IMR-90 (cell line): ENCODE measurements around the gene ANKRD52. TPM values are rescaled to one million over a fixed set of nuclear protein-coding genes. Genes with fewer than 3 reads are reported as not detected.

Experiments
- ATAC-seq: fragments of 200-7000 bp; cut with Tn5 transposase; 2 replicates; pipeline ENCODE4 v1.9.1; 2020; ENCODE audit warnings: low read depth, mild to moderate bottlenecking, moderate library complexity
- BruUV-seq: library from RNA; stranded (reverse); fragments of 400-500 nt; replicated peaks from 2 replicates; lab custom pipeline; 2021; lab: Mats Ljungman, UMichigan
- CTCF ChIA-PET: fragments of 300-600 bp; formaldehyde crosslinking; extraction: SDS; loops from one replicate; lab custom pipeline; 2021; ENCODE audit warnings: antibody characterized with exemption; lab: Yijun Ruan, JAX
- POLR2A ChIA-PET: fragments of 300-600 bp; sonication (Branson Sonifier 250); formaldehyde crosslinking; loops from one replicate; lab custom pipeline; 2022; ENCODE audit warnings: antibody characterized with exemption; ENCODE audit not compliant: unreplicated experiment; lab: Charles Lee
- DNase-seq: peaks from one replicate; pipeline ENCODE4 v3.0.0; 2013
- H2AFZ ChIP-seq: replicated peaks from 2 replicates; pipeline ENCODE3; 2013; ENCODE audit warnings: low read length, mild to moderate bottlenecking; ENCODE audit not compliant: poor library complexity
- H2AK5ac ChIP-seq: 2 replicates; pipeline ENCODE4 v1.6.1; 2013; ENCODE audit warnings: low read depth, low read length, inconsistent platforms
- H2AK9ac ChIP-seq: replicated peaks from 2 replicates; pipeline ENCODE3; 2013; ENCODE audit warnings: mild to moderate bottlenecking, low read depth, low read length, moderate library complexity; ENCODE audit not compliant: poor library complexity
- H2BK120ac ChIP-seq: 2 replicates; pipeline ENCODE4 v1.6.1; 2013; ENCODE audit warnings: low read depth, low read length, inconsistent platforms
- H2BK15ac ChIP-seq: 3 replicates; pipeline ENCODE4 v1.6.1; 2013; ENCODE audit warnings: low read depth, low read length, inconsistent platforms
- H2BK20ac ChIP-seq: 2 replicates; pipeline ENCODE4 v1.6.1; 2013; ENCODE audit warnings: low read depth, mild to moderate bottlenecking, inconsistent platforms, low read length, moderate library complexity
- H2BK5ac ChIP-seq: 2 replicates; pipeline ENCODE4 v1.6.1; 2013; ENCODE audit warnings: mild to moderate bottlenecking, low read depth, low read length, inconsistent platforms; ENCODE audit not compliant: poor library complexity, severe bottlenecking
- H3K14ac ChIP-seq: replicated peaks from 2 replicates; pipeline ENCODE4 v1.6.1; 2013; ENCODE audit warnings: low read depth, low read length, inconsistent platforms
- H3K18ac ChIP-seq: 2 replicates; pipeline ENCODE4 v1.6.1; 2013; ENCODE audit warnings: low read depth, low read length, control low read depth
- H3K23ac ChIP-seq: 2 replicates; pipeline ENCODE4 v1.6.1; 2013; ENCODE audit warnings: low read depth, low read length, inconsistent platforms
- H3K27ac ChIP-seq: 2 replicates; pipeline ENCODE4 v1.5.1; 2013; ENCODE audit warnings: mild to moderate bottlenecking, control low read depth, low read length; ENCODE audit not compliant: insufficient read depth
- H3K27me3 ChIP-seq: 2 replicates; pipeline ENCODE4 v1.6.1; 2013; ENCODE audit warnings: low read length; ENCODE audit not compliant: control insufficient read depth, insufficient read depth
- H3K36me3 ChIP-seq: 2 replicates; pipeline ENCODE4 v1.6.1; 2013; ENCODE audit warnings: low read length, mixed read lengths; ENCODE audit not compliant: control insufficient read depth, insufficient read depth
- H3K4ac ChIP-seq: 2 replicates; pipeline ENCODE4 v1.6.1; 2013; ENCODE audit warnings: low read depth, low read length, inconsistent platforms
- H3K4me1 ChIP-seq: 2 replicates; pipeline ENCODE4 v1.6.1; 2013; ENCODE audit warnings: low read length, mixed read lengths; ENCODE audit not compliant: control insufficient read depth, insufficient read depth
- H3K4me2 ChIP-seq: 2 replicates; pipeline ENCODE4 v1.6.1; 2013; ENCODE audit warnings: low read depth, mild to moderate bottlenecking, control low read depth, low read length, moderate library complexity
- H3K4me3 ChIP-seq: 2 replicates; pipeline ENCODE4 v1.5.1; 2013; ENCODE audit warnings: low read depth, mild to moderate bottlenecking, control low read depth, low read length, moderate library complexity; ENCODE audit not compliant: insufficient read depth
- H3K56ac ChIP-seq: 2 replicates; pipeline ENCODE4 v1.6.1; 2013; ENCODE audit warnings: low read length, inconsistent platforms; ENCODE audit not compliant: insufficient read depth; ENCODE audit errors: extremely low read depth
- H3K79me1 ChIP-seq, 2 experiments: 2 replicates each; pipeline ENCODE4 v1.6.1; 2013; ENCODE audit warnings: low read length in 2 of 2, inconsistent platforms in 1 of 2, low read depth in 1 of 2
- H3K9ac ChIP-seq: 2 replicates; pipeline ENCODE4 v1.6.1; 2013; ENCODE audit warnings: low read depth, low read length, control low read depth
- H3K9me1 ChIP-seq: 2 replicates; pipeline ENCODE4 v1.6.1; 2013; ENCODE audit warnings: low read length, inconsistent platforms; ENCODE audit not compliant: insufficient read depth
- H3K9me3 ChIP-seq: 2 replicates; pipeline ENCODE4 v1.6.1; 2013; ENCODE audit warnings: low read length; ENCODE audit not compliant: control insufficient read depth, insufficient read depth
- H4K20me1 ChIP-seq: 2 replicates; pipeline ENCODE4 v1.6.1; 2013; ENCODE audit warnings: low read length, inconsistent platforms; ENCODE audit not compliant: insufficient read depth
- H4K5ac ChIP-seq: 2 replicates; pipeline ENCODE4 v1.6.1; 2013; ENCODE audit warnings: mild to moderate bottlenecking, low read depth, low read length, control low read depth
- H4K8ac ChIP-seq, 2 experiments: 2 replicates each; pipeline ENCODE4 v1.6.1; 2013; ENCODE audit warnings: low read depth in 2 of 2, low read length in 2 of 2, control low read depth in 1 of 2, inconsistent platforms in 1 of 2
- H4K91ac ChIP-seq: 2 replicates; pipeline ENCODE4 v1.6.1; 2013; ENCODE audit warnings: low read depth, low read length, inconsistent platforms; ENCODE audit not compliant: insufficient read depth
- CTCF ChIP-seq: conservative IDR thresholded peaks from 2 replicates; pipeline ENCODE4 v1.5.1; 2012; ENCODE audit warnings: mild to moderate bottlenecking, low read depth, low read length, improper control_type of control experiment
- MAFK ChIP-seq: IDR thresholded peaks from 2 replicates; pipeline ENCODE4 v1.6.1; 2012; ENCODE audit warnings: low read depth, low read length, improper control_type of control experiment
- MAZ ChIP-seq: IDR thresholded peaks from 2 replicates; pipeline ENCODE4 v1.6.1; 2012; ENCODE audit warnings: low read depth, mild to moderate bottlenecking, low read length, improper control_type of control experiment, moderate library complexity, borderline replicate concordance
- MXI1 ChIP-seq: IDR thresholded peaks from 2 replicates; pipeline ENCODE4 v1.6.1; 2012; ENCODE audit warnings: low read depth, mild to moderate bottlenecking, low read length, moderate library complexity, borderline replicate concordance
- NFE2L2 ChIP-seq: fragments of 150-350 bp; IDR thresholded peaks from 2 replicates; pipeline ENCODE4 v1.6.1; 2016; ENCODE audit warnings: low read depth, mild to moderate bottlenecking, low read length
- RAD21 ChIP-seq: IDR thresholded peaks from 2 replicates; pipeline ENCODE4 v1.6.1; 2012; ENCODE audit warnings: low read length, improper control_type of control experiment
- RFX5 ChIP-seq: IDR thresholded peaks from 2 replicates; pipeline ENCODE4 v1.8.0; 2012; ENCODE audit warnings: low read depth, mild to moderate bottlenecking, low read length, moderate library complexity
- USF2 ChIP-seq: fragments of 150-350 bp; IDR thresholded peaks from 2 replicates; pipeline ENCODE4 v1.6.1; 2017; ENCODE audit warnings: mild to moderate bottlenecking, antibody characterized with exemption, low read length, low read depth
- WGBS, 2 experiments: methylation state at CpG; one replicate each; pipeline versions ENCODE4 v1.1.5 to v1.1.7; 2013; ENCODE audit warnings: missing lambda C conversion rate in 2 of 2; ENCODE audit not compliant: insufficient read length in 1 of 2; ENCODE audit errors: extremely low coverage in 2 of 2; 5-methylcytosine and 5-hydroxymethylcytosine counted together
- dilution Hi-C: fragments of 300-500 bp; cut with HindIII; formaldehyde crosslinking; loops from one replicate; pipeline ENCODE4 v1.14.3; 2018; ENCODE audit warnings: low sequenced_read_pairs; ENCODE audit not compliant: unreplicated experiment
- in situ Hi-C: fragments of 300-500 bp; cut with MboI; formaldehyde crosslinking; loops from 3 replicates; pipeline ENCODE4 v1.14.3; 2019; ENCODE audit warnings: low sequenced_read_pairs, inconsistent platforms, mixed read lengths
- intact Hi-C: fragments of 100-400 bp; cut with micrococcal nuclease; formaldehyde crosslinking; loops from 2 replicates; pipeline ENCODE4 v1.10.0; 2022
- polyA plus RNA-seq, 3 experiments: library from polyadenylated mRNA; depleted of rRNA; stranded (reverse); fragments of >200 nt; gene quantifications; 2 replicates each; pipeline ENCODE4 v1.2.3, GENCODE V29; 2012; ENCODE audit warnings: low replicate concordance in 1 of 3
- total RNA-seq: library from RNA; depleted of rRNA; stranded (reverse); fragments of >200 nt; gene quantifications from 2 replicates; pipeline ENCODE4 v1.2.3, GENCODE V29; 2012

The ANKRD52 gene
- total and polyA plus RNA-seq, 2 of the 4 experiments (the other 2 are of a cell fraction) = 15.4 to 35.9 TPM

- dilution Hi-C loops = no loop called here
- Histone ChIP-seq H2BK20ac (0 out of 2 replicates have a peak overlapping the region, but pooled peaks have one; percentile 20), H3K14ac (no peak overlapping the region), H3K4ac (no peak overlapping the region; the same call in 1 of the 2 replicates), H3K4me1 (peaks cover 7% of the 10 kb centered on the region), H3K9me3 (no peaks in the 10 kb centered on the region), H2BK5ac (no peak overlapping the region), H3K79me1 (peaks cover 19 to 29% of the 10 kb centered on the region in 2 experiments; a peak in 3 of 4 replicates), H3K9me1 (peaks cover 5% of the 10 kb centered on the region; the same call in 1 of the 2 replicates), H2BK120ac (no peak overlapping the region), H4K20me1 (peaks cover 14% of the 10 kb centered on the region; the same call in 1 of the 2 replicates), H3K4me3 (no peak overlapping the region), H4K8ac (peak overlapping the region in 1 of 2 experiments; percentile 12; a peak in 1 of 4 replicates), H3K36me3 (peaks cover 5% of the 10 kb centered on the region), H2AK9ac (no peak overlapping the region), H3K23ac (peak overlapping the region; percentile 42; the same call in 1 of the 2 replicates), H3K18ac (no peak overlapping the region), H2BK15ac (no peak overlapping the region), H2AK5ac (no peak overlapping the region), H4K91ac (no peak overlapping the region), H3K27ac (no peak overlapping the region), H4K5ac (no peak overlapping the region), H3K4me2 (peak overlapping the region; percentile 24; the same call in 1 of the 2 replicates), H3K27me3 (no peaks in the 10 kb centered on the region), H3K9ac (no peak overlapping the region), H2AFZ (peak overlapping the region; percentile 9), H3K56ac (no peak overlapping the region)
- no TSS peak for BruUV-seq
- TF ChIP-seq USF2 (no peak), MAFK (no peak), NFE2L2 (no peak), RAD21 (no peak), MXI1 (no peak), RFX5 (no peak), MAZ (no peak), CTCF (no peak)
- intact Hi-C loops = no loop called here
- POLR2A ChIA-PET = no interaction called here
- DNase-seq = no peak
- 0% methylated on average over 1 of the region's 9 CpGs; no CpG with 5 or more reads in 1 of the 2 experiments for WGBS, 2 experiments
- CTCF ChIA-PET = interaction anchor here (2.5 kb wide), 1 partner anchor 31 kb away, joined by 22 read pairs; the partner anchor contains the start of gene RNF41
- in situ Hi-C loops = no loop called here
- no peak for ATAC-seq
These were observed 67.5 kb downstream of the ANKRD52 start for GRCh38 chr12:56190695-56191155.
